ENCODE measurements around the gene ZNF556. TPM values are rescaled to one million over a fixed set of nuclear protein-coding genes. Genes with fewer than 3 reads are reported as not detected.
A peak's percentile ranks its signal among the peaks of the same experiment; 100 is the strongest.

The ZNF556 gene
- total and polyA plus RNA-seq, 10 of the 15 experiments (the other 5 are each of a cell fraction or from before 2014, with no cell fraction given) = not detected

GRCh38 chr19:2840794-2841791 is 26.0 kb upstream of the ZNF556 start, which contains the start of gene ZNF555:
TSS of gene ZNF555 (plus strand) at chr19:2841475. CDS start at chr19:2841573, 98 bp downstream.
- Histone ChIP-seq H3K4me2 (ENCODE audit: control insufficient read depth, insufficient read depth) (peak within 1 kb of the TSS; percentile 82), H3K36me3 (ENCODE audit: control insufficient read depth in 2 of 2, insufficient read depth in 2 of 2, low read length in 1 of 2) (no peaks in the 10 kb centered on the region), H3K4me3 (peak within 1 kb of the TSS; percentile 93), H3K9me3 (replicated peaks; ENCODE audit: control insufficient read depth, insufficient read depth, low read length) (peaks cover 4% of the 10 kb centered on the region), H3K79me2 (ENCODE audit: control insufficient read depth, insufficient read depth, low read length) (peaks cover 2% of the 10 kb centered on the region), H3K27ac (ENCODE audit: control insufficient read depth, insufficient read depth) (peak within 1 kb of the TSS; percentile 79), H4K20me1 (ENCODE audit: control insufficient read depth, insufficient read depth) (no peaks in the 10 kb centered on the region), H3K4me1 (ENCODE audit: control insufficient read depth, insufficient read depth, low read length) (peaks cover 3% of the 10 kb centered on the region; the same call in 1 of the 2 replicates), H3K9ac (ENCODE audit: control insufficient read depth, insufficient read depth, low read length) (peak within 1 kb of the TSS; percentile 71; the same call in 1 of the 2 replicates), H3K27me3 (replicated peaks in 1 of 2; ENCODE audit: control insufficient read depth in 2 of 2, insufficient read depth in 2 of 2, low read length in 1 of 2) (no peaks in the 10 kb centered on the region), H2AFZ (ENCODE audit: control insufficient read depth, low read depth, low read length) (peak within 1 kb of the TSS; percentile 93)
- SMC1A ChIA-PET (ENCODE audit: uncharacterized antibody, unreplicated experiment) = no interaction called here
- CTCF ChIA-PET = interaction anchor here (0.7 kb wide), 1 partner anchor 55 kb away, joined by 3 read pairs; the partner anchor contains the start of gene THOP1
- RAD21 ChIA-PET (ENCODE audit: unreplicated experiment) = interaction anchor here (0.6 kb wide), 1 partner anchor 299 kb away, joined by 3 read pairs; no protein-coding TSS in a partner anchor
- ATAC-seq (peak; percentile 99), DNase-seq (ENCODE audit: low read depth, low spot score) (peak; percentile 97), FAIRE-seq (peak; percentile 99)
- WGBS (ENCODE audit: insufficient coverage, insufficient replicate concordance, low lambda C conversion rate, missing lambda C conversion rate) = under 1% methylated on average over 61 of the region's 106 CpGs
- POLR2A ChIA-PET = no interaction called here
- intact Hi-C loops (cut with micrococcal nuclease; ENCODE audit: unreplicated experiment) (no loop called here), in situ Hi-C loops (cut with MboI) (no loop called here)
- BruUV-seq (replicated peaks) = no TSS peak
- TF ChIP-seq ZNF687 (IDR thresholded peaks at IDR 0.05) (0 out of 2 replicates have a peak, but pooled peaks have one; percentile 26), CHD1 (IDR thresholded peaks at IDR 0.05; ENCODE audit: low read depth, low read length) (no peak), FOS (IDR thresholded peaks at IDR 0.05; ENCODE audit: borderline replicate concordance, extremely low read depth, insufficient read length) (peak; percentile 96), HDAC2 (IDR thresholded peaks at IDR 0.05) (no peak), BACH1 (IDR thresholded peaks at IDR 0.05; ENCODE audit: borderline replicate concordance) (peak; percentile 99), CBFB (IDR thresholded peaks at IDR 0.05; ENCODE audit: low read depth) (no peak), SPI1 (IDR thresholded peaks at IDR 0.05; ENCODE audit: borderline replicate concordance, insufficient read depth, low read depth, low read length) (no peak), CBX5 (IDR thresholded peaks at IDR 0.05; ENCODE audit: low read depth) (peak; percentile 70; the same call in 1 of the 2 replicates), FOXM1 (IDR thresholded peaks at IDR 0.05; ENCODE audit: low read depth, low read length) (no peak), SREBF1 (IDR thresholded peaks at IDR 0.05; ENCODE audit: low read length) (no peak), ESRRA (IDR thresholded peaks at IDR 0.05; ENCODE audit: low read length) (no peak), EED (IDR thresholded peaks at IDR 0.05; ENCODE audit: low read depth) (no peak), ZNF207 (IDR thresholded peaks at IDR 0.05; ENCODE audit: borderline replicate concordance) (no peak), FOXK2 (IDR thresholded peaks at IDR 0.05) (no peak), NFXL1 (IDR thresholded peaks at IDR 0.05; ENCODE audit: borderline replicate concordance) (no peak), RAD21 (IDR thresholded peaks at IDR 0.05; ENCODE audit: insufficient read depth, low read depth, low read length) (no peak), ZZZ3 (IDR thresholded peaks at IDR 0.05; ENCODE audit: control insufficient read depth, insufficient read length, low read depth) (no peak), MXI1 (IDR thresholded peaks at IDR 0.05; ENCODE audit: low read depth, low read length) (no peak), KAT2A (conservative IDR thresholded peaks at IDR 0.05; ENCODE audit: control insufficient read depth, low read depth, low read length) (no peak), ETV6 (conservative IDR thresholded peaks at IDR 0.05 in 1 of 2, IDR thresholded peaks at IDR 0.05 in 1 of 2; ENCODE audit: borderline replicate concordance in 1 of 2, low read depth in 1 of 2) (no peak), ZNF384 (IDR thresholded peaks at IDR 0.05; ENCODE audit: borderline replicate concordance, low read depth, low read length) (no peak)

All from GM12878 (cell line).